GM23338 (cell line): ENCODE data around the gene CELF2. TPM values are rescaled to one million over a fixed set of nuclear protein-coding genes. Genes with fewer than 3 reads are reported as not detected.

ENCODE experiments used
- ATAC-seq: fragments of 200-7000 bp; cut with Tn5 transposase; 3 replicates; pipeline ENCODE4 v1.9.1; 2020
- DNase-seq: peaks from one replicate; pipeline ENCODE4 v3.0.0-alpha.2; 2015; ENCODE audit warnings: low spot score
- H2AFZ ChIP-seq: fragments of 200-600 bp; sonication (generic); 2 replicates; pipeline ENCODE4 v1.8.0; 2016; ENCODE audit warnings: antibody characterized with exemption, mild to moderate bottlenecking, moderate library complexity
- H3F3A ChIP-seq: fragments of 200-600 bp; sonication (generic); replicated peaks from 2 replicates; pipeline ENCODE4 v1.8.0; 2017; ENCODE audit warnings: antibody characterized with exemption, mixed run types, low read depth
- H3K27ac ChIP-seq: fragments of 200-600 bp; sonication (generic); 2 replicates; pipeline ENCODE4 v1.6.1; 2016; ENCODE audit warnings: low read depth
- H3K27me3 ChIP-seq: fragments of 200-600 bp; sonication (generic); 2 replicates; pipeline ENCODE4 v1.8.0; 2016; ENCODE audit warnings: mild to moderate bottlenecking, mixed run types, moderate library complexity; ENCODE audit not compliant: insufficient read depth
- H3K36me3 ChIP-seq: fragments of 200-600 bp; sonication (generic); 2 replicates; pipeline ENCODE4 v1.8.0; 2016; ENCODE audit warnings: mild to moderate bottlenecking; ENCODE audit not compliant: insufficient read depth
- H3K4me1 ChIP-seq: fragments of 200-600 bp; sonication (generic); 2 replicates; pipeline ENCODE4 v1.8.0; 2016; ENCODE audit warnings: mild to moderate bottlenecking, moderate library complexity; ENCODE audit not compliant: insufficient read depth
- H3K4me2 ChIP-seq: fragments of 200-600 bp; sonication (generic); 2 replicates; pipeline ENCODE4 v1.7.1; 2017; ENCODE audit warnings: mixed run types
- H3K4me3 ChIP-seq: fragments of 200-600 bp; sonication (generic); 2 replicates; pipeline ENCODE4 v1.6.1; 2016; ENCODE audit warnings: mixed run types
- H3K79me2 ChIP-seq: fragments of 200-600 bp; sonication (generic); replicated peaks from 2 replicates; pipeline ENCODE4 v1.8.0; 2017; ENCODE audit warnings: mild to moderate bottlenecking; ENCODE audit not compliant: insufficient read depth
- H3K9me2 ChIP-seq: fragments of 200-600 bp; sonication (generic); 2 replicates; pipeline ENCODE4 v1.8.0; 2017; ENCODE audit not compliant: insufficient read depth
- H4K20me1 ChIP-seq: fragments of 200-600 bp; sonication (generic); replicated peaks from 2 replicates; pipeline ENCODE4 v1.8.0; 2017; ENCODE audit warnings: mild to moderate bottlenecking; ENCODE audit not compliant: insufficient read depth
- H3K27ac Mint-ChIP-seq: 2 replicates; pipeline ENCODE4 v1.8.0; 2020; ENCODE audit warnings: inconsistent platforms, mild to moderate bottlenecking, moderate library complexity, mixed read lengths
- H3K27me3 Mint-ChIP-seq: 3 replicates; pipeline ENCODE4 v1.8.0; 2022; ENCODE audit warnings: low read depth, mild to moderate bottlenecking, moderate library complexity, mixed read lengths, inconsistent platforms; ENCODE audit not compliant: insufficient read depth, poor library complexity
- H3K36me3 Mint-ChIP-seq: 3 replicates; pipeline ENCODE4 v1.8.0; 2021; ENCODE audit warnings: low read depth, mild to moderate bottlenecking, inconsistent platforms, moderate library complexity, mixed read lengths
- H3K4me1 Mint-ChIP-seq: 3 replicates; pipeline ENCODE4 v1.8.0; 2020; ENCODE audit warnings: mild to moderate bottlenecking, inconsistent platforms, mixed read lengths
- H3K4me3 Mint-ChIP-seq: 3 replicates; pipeline ENCODE4 v1.8.0; 2021; ENCODE audit warnings: moderate library complexity, mild to moderate bottlenecking, inconsistent platforms, mixed read lengths
- H3K9me3 Mint-ChIP-seq: 3 replicates; pipeline ENCODE4 v1.8.0; 2020; ENCODE audit warnings: moderate library complexity, mild to moderate bottlenecking, inconsistent platforms, mixed read lengths
- CREB1 ChIP-seq: fragments of 250-450 bp; sonication (Bioruptor Pico); IDR thresholded peaks from 2 replicates; pipeline ENCODE4 v1.5.0; 2020; ENCODE audit warnings: low read depth, mild to moderate bottlenecking, moderate library complexity
- CTCF ChIP-seq, 2 experiments: fragments of 200-600 bp in 1 of 2; sonication (generic) in 1 of 2; conservative IDR thresholded peaks; 2 replicates each; pipeline versions ENCODE4 v1.5.1 to v1.6.1; 2016 to 2017; ENCODE audit warnings: antibody characterized with exemption in 2 of 2, low read depth in 2 of 2, mild to moderate bottlenecking in 2 of 2, moderate library complexity in 1 of 2
- ETS1 ChIP-seq: IDR thresholded peaks from 2 replicates; pipeline ENCODE4 v1.6.1; 2016; ENCODE audit warnings: antibody characterized with exemption
- EZH2 ChIP-seq: fragments of 200-600 bp; sonication (generic); IDR thresholded peaks from one replicate; pipeline ENCODE4 v1.8.0; 2017; ENCODE audit warnings: antibody characterized with exemption, mild to moderate bottlenecking, low read depth; ENCODE audit not compliant: unreplicated experiment
- JUNB ChIP-seq: IDR thresholded peaks from one replicate; pipeline ENCODE4 v1.6.1; 2016; ENCODE audit warnings: antibody characterized with exemption; ENCODE audit not compliant: unreplicated experiment
- NANOG ChIP-seq: IDR thresholded peaks from 2 replicates; pipeline ENCODE4 v1.6.1; 2016; ENCODE audit warnings: antibody characterized with exemption, borderline replicate concordance
- POLR2AphosphoS5 ChIP-seq: IDR thresholded peaks from 2 replicates; pipeline ENCODE4 v1.6.1; 2016; ENCODE audit warnings: antibody characterized with exemption, low read depth
- REST ChIP-seq: IDR thresholded peaks from one replicate; pipeline ENCODE4 v1.6.1; 2018; ENCODE audit warnings: antibody characterized with exemption; ENCODE audit not compliant: unreplicated experiment
- STAT1 ChIP-seq: IDR thresholded peaks from one replicate; pipeline ENCODE4 v1.6.1; 2016; ENCODE audit warnings: antibody characterized with exemption; ENCODE audit not compliant: unreplicated experiment
- ZNF114 ChIP-seq: fragments of 250-450 bp; sonication (Bioruptor Pico); IDR thresholded peaks from 2 replicates; pipeline ENCODE4 v1.5.0; 2020; ENCODE audit warnings: mild to moderate bottlenecking, moderate library complexity
- ZNF331 ChIP-seq: fragments of 250-450 bp; sonication (Bioruptor Pico); IDR thresholded peaks from 2 replicates; pipeline ENCODE4 v1.5.0; 2020; ENCODE audit warnings: low read depth, mild to moderate bottlenecking, moderate library complexity
- ZNF462 ChIP-seq: fragments of 250-450 bp; sonication (Bioruptor Pico); IDR thresholded peaks from 2 replicates; pipeline ENCODE4 v1.5.0; 2020; ENCODE audit warnings: mild to moderate bottlenecking, moderate library complexity
- polyA plus RNA-seq: library from polyadenylated mRNA; unstranded; fragments of >200 nt; fragmentation: Nextera tagmentation; extraction: Ambion mirVana; gene quantifications from 2 replicates; pipeline ENCODE4 v1.2.1, GENCODE V29; 2016
- total RNA-seq: library from RNA; depleted of rRNA; stranded (reverse); fragments of >200 nt; shearing (Covaris generic); gene quantifications from 2 replicates; pipeline ENCODE4 v1.2.3, GENCODE V29; 2014

Gene CELF2
- total and polyA plus RNA-seq, 2 experiments from 2014 or later, result 18.1 to 22.5 TPM

GRCh38 chr10:11250304-11250703, 232.6 kb downstream of the CELF2 start:
- no peak overlapping the region for H3K4me3 Mint-ChIP-seq
- no peaks in the 10 kb centered on the region for H3K27me3 ChIP-seq

More at GRCh38 chr10:11250304-11250703, 232.6 kb downstream of the CELF2 start:
- H3F3A ChIP-seq, result no peaks in the 10 kb centered on the region
- peaks cover 14% of the 10 kb centered on the region for H3K4me1 ChIP-seq
- no peak overlapping the region for H3K27ac Mint-ChIP-seq
- H3K27me3 Mint-ChIP-seq, result peaks cover 4% of the 10 kb centered on the region
- H3K27ac ChIP-seq, result no peak overlapping the region
- H3K9me3 Mint-ChIP-seq, result no peaks in the 10 kb centered on the region
- no peak overlapping the region for H3K4me2 ChIP-seq
- no peaks in the 10 kb centered on the region; the same call in 1 of the 2 replicates for H4K20me1 ChIP-seq
- ATAC-seq, result no peak
- H2AFZ ChIP-seq, result no peak overlapping the region
- TF ChIP-seq ZNF331 (CRISPR knock-in tag), result no peak
- no peak for TF ChIP-seq EZH2
- TF ChIP-seq NANOG, result no peak
- no peak for TF ChIP-seq CREB1 (CRISPR knock-in tag)
- TF ChIP-seq ZNF114, result no peak
- no peak for TF ChIP-seq CTCF (conservative IDR thresholded peaks at IDR 0.05; ENCODE audit: low read depth in 2 of 2)
- TF ChIP-seq REST, result no peak
- TF ChIP-seq JUNB, result no peak
- TF ChIP-seq STAT1, result no peak
- TF ChIP-seq ETS1, result no peak
- no peak for TF ChIP-seq POLR2AphosphoS5
- no peak for TF ChIP-seq ZNF462 (CRISPR knock-in tag)
- H3K36me3 ChIP-seq, result no peaks in the 10 kb centered on the region
- peaks cover 12% of the 10 kb centered on the region for H3K4me1 Mint-ChIP-seq
- H3K9me2 ChIP-seq, result no peaks in the 10 kb centered on the region
- no peak overlapping the region for H3K4me3 ChIP-seq
- no peak for DNase-seq
- H3K79me2 ChIP-seq, result no peaks in the 10 kb centered on the region
- H3K36me3 Mint-ChIP-seq, result no peaks in the 10 kb centered on the region
